Endodermal cell (in vitro differentiated cells): ENCODE data around the gene CD83. TPM values are rescaled to one million over a fixed set of nuclear protein-coding genes. Genes with fewer than 3 reads are reported as not detected.

Source experiments
- DNase-seq: peaks from one replicate; pipeline ENCODE4 v3.0.0-alpha.2; 2017
- H3K27ac ChIP-seq: 2 replicates; pipeline ENCODE4 v1.5.1; 2013; ENCODE audit warnings: mild to moderate bottlenecking, low read depth, low read length, moderate library complexity
- H3K27me3 ChIP-seq: 2 replicates; pipeline ENCODE4 v1.6.1; 2013; ENCODE audit warnings: mild to moderate bottlenecking, low read length, moderate library complexity; ENCODE audit not compliant: insufficient read depth, control insufficient read depth, poor library complexity, severe bottlenecking
- H3K36me3 ChIP-seq: 2 replicates; pipeline ENCODE4 v1.7.0; 2013; ENCODE audit warnings: mild to moderate bottlenecking, low read length, moderate library complexity; ENCODE audit not compliant: control insufficient read depth, insufficient read depth
- H3K4me1 ChIP-seq: one replicate; pipeline ENCODE4 v1.7.0; 2013; ENCODE audit warnings: low read length; ENCODE audit not compliant: control insufficient read depth, insufficient read depth
- H3K4me3 ChIP-seq: 2 replicates; pipeline ENCODE4 v1.5.1; 2013; ENCODE audit warnings: mild to moderate bottlenecking, low read length, moderate library complexity
- H3K9ac ChIP-seq: 2 replicates; pipeline ENCODE4 v1.6.1; 2013; ENCODE audit warnings: mild to moderate bottlenecking, low read length, moderate library complexity; ENCODE audit not compliant: poor library complexity, severe bottlenecking; ENCODE audit errors: extremely low read depth
- H3K9me3 ChIP-seq: 2 replicates; pipeline ENCODE4 v1.6.1; 2013; ENCODE audit warnings: mild to moderate bottlenecking, low read length, moderate library complexity; ENCODE audit not compliant: control insufficient read depth
- H3K27ac Mint-ChIP-seq: 2 replicates; pipeline ENCODE4 v1.8.0; 2020; ENCODE audit warnings: mixed read lengths
- H3K27me3 Mint-ChIP-seq: 2 replicates; pipeline ENCODE4 v1.8.0; 2021; ENCODE audit warnings: mild to moderate bottlenecking, mixed read lengths; ENCODE audit not compliant: insufficient read depth
- H3K36me3 Mint-ChIP-seq: 2 replicates; pipeline ENCODE4 v1.8.0; 2020; ENCODE audit warnings: low read depth, mixed read lengths
- H3K4me1 Mint-ChIP-seq: 2 replicates; pipeline ENCODE4 v1.8.0; 2020; ENCODE audit warnings: mixed read lengths
- H3K4me3 Mint-ChIP-seq: 2 replicates; pipeline ENCODE4 v1.8.0; 2020; ENCODE audit warnings: mild to moderate bottlenecking, moderate library complexity, mixed read lengths
- H3K9me3 Mint-ChIP-seq: 2 replicates; pipeline ENCODE4 v1.8.0; 2020; ENCODE audit warnings: mild to moderate bottlenecking, mixed read lengths
- CTCF ChIP-seq: fragments of 200-600 bp; sonication (generic); conservative IDR thresholded peaks from 2 replicates; pipeline ENCODE4 v1.5.0; 2021; ENCODE audit warnings: antibody characterized with exemption, mild to moderate bottlenecking
- WGBS, 2 experiments: methylation state at CpG; one replicate each; pipeline versions ENCODE4 v1.1.5 to v1.1.7; 2013; ENCODE audit warnings: missing lambda C conversion rate in 2 of 2, mixed read lengths in 1 of 2; ENCODE audit not compliant: insufficient coverage in 1 of 2, insufficient read length in 1 of 2; 5-methylcytosine and 5-hydroxymethylcytosine counted together
- total RNA-seq, 2 donors: library from RNA; stranded (reverse); fragmentation: NEBNext Ultra II Directional in 1 of 2; extraction: Animal tissue kit (Norgen Biotek cat#: 25700) in 1 of 2; gene quantifications; 2 replicates in 1 of 2; 3 replicates in 1 of 2; pipeline ENCODE4 v1.2.1, GENCODE V29; 2021

The CD83 gene
- total RNA-seq, 2 donors from 2014 or later: 2.8 to 7.0 TPM

DNA sequence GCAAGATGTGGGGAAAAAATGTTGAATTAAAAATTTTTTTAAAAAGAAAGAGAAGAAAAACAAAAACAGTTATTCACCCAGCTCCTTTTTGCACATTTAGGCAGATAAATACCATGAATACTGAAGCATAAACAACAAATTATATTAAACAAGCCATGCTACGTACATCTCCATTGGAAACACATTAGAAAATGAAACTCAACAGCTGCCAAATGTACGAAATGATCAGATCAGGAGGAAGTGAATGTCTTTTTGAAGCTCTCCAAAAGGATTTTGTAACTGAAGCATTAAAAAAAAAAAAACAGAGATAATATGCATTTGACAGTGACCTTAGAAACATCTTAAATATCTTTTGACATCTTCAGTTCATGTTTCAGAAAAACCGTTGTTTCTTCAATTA is 56.7 kb downstream of the CD83 start:
- Histone ChIP-seq H3K36me3 (no peaks in the 10 kb centered on the region), H3K9me3 (peaks cover 34% of the 10 kb centered on the region), H3K27me3 (no peaks in the 10 kb centered on the region), H3K9ac (no peak overlapping the region), H3K4me1 (peaks cover 3% of the 10 kb centered on the region), H3K4me3 (no peak overlapping the region), H3K27ac (no peak overlapping the region)
- peaks cover 26% of the 10 kb centered on the region for H3K9me3 Mint-ChIP-seq
- WGBS, 2 experiments: 88 to 100% methylated on average over 2 to 3 of the region's 3 CpGs
- H3K36me3 Mint-ChIP-seq: no peaks in the 10 kb centered on the region
- H3K4me1 Mint-ChIP-seq: peaks cover 8% of the 10 kb centered on the region
- peaks cover 7% of the 10 kb centered on the region for H3K27me3 Mint-ChIP-seq
- DNase-seq: no peak
- no peak overlapping the region for H3K4me3 Mint-ChIP-seq
- TF ChIP-seq CTCF: no peak
- no peak overlapping the region for H3K27ac Mint-ChIP-seq

DNA sequence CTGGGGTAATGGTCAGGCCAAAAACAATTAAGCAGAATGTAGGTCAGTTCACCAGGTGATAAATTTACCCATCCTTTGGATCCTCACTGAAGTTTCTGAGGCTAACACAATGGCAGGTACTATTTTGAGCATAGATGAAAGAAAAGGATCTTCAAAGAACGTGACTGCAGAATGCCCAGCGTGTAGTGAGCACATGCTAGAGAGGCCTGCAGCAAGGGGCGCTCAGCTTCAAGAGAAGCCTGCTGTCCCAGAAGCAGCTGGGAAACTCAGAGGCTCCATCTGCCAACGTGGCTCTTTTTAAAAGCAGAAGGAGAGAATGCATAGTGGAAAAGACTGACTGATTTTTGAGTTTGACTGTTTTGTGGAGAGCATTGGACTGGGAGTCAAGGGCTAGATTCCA is 57.4 kb downstream of the CD83 start:
- WGBS, 2 experiments: 88% methylated on average over 4 of the region's 4 CpGs
- no peak for DNase-seq
- Mint-ChIP-seq H3K4me3 (no peak overlapping the region), H3K9me3 (peaks cover 20% of the 10 kb centered on the region), H3K4me1 (peaks cover 8% of the 10 kb centered on the region), H3K27me3 (peaks cover 7% of the 10 kb centered on the region), H3K36me3 (no peaks in the 10 kb centered on the region), H3K27ac (no peak overlapping the region)
- H3K27me3 ChIP-seq: no peaks in the 10 kb centered on the region
- H3K27ac ChIP-seq: no peak overlapping the region
- no peak for TF ChIP-seq CTCF
- H3K9ac ChIP-seq: no peak overlapping the region
- H3K36me3 ChIP-seq: no peaks in the 10 kb centered on the region
- H3K4me1 ChIP-seq: peaks cover 3% of the 10 kb centered on the region
- H3K9me3 ChIP-seq: peaks cover 26% of the 10 kb centered on the region
- no peak overlapping the region for H3K4me3 ChIP-seq

DNA sequence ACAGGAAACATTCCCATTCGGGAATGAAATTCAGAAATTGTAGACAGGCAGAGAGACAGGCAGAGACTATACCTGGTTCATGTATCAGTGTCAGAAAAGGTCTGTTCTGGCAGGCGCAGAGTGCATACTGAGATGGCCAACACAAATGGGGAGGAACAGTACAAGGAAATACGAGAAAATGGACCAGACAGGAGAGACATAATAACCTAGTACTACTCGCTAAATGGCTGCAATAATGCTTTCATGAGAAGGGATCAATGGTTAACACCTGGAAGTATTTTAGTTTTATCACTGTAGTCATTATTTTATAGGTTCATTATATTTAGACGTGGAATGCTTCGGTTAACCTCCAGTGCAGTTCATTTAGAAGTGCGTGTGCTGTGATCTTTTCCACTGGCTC is 58.9 kb downstream of the CD83 start:
- Histone ChIP-seq H3K36me3 (no peaks in the 10 kb centered on the region), H3K27me3 (no peaks in the 10 kb centered on the region), H3K27ac (no peak overlapping the region), H3K4me1 (peaks cover 3% of the 10 kb centered on the region), H3K9ac (no peak overlapping the region), H3K4me3 (no peak overlapping the region), H3K9me3 (peaks cover 13% of the 10 kb centered on the region)
- Mint-ChIP-seq H3K9me3 (peaks cover 10% of the 10 kb centered on the region), H3K4me1 (peaks cover 8% of the 10 kb centered on the region), H3K4me3 (no peak overlapping the region), H3K27ac (no peak overlapping the region), H3K36me3 (no peaks in the 10 kb centered on the region), H3K27me3 (peaks cover 7% of the 10 kb centered on the region)
- WGBS, 2 experiments: 87 to 95% methylated on average over 7 of the region's 7 CpGs
- DNase-seq: no peak
- TF ChIP-seq CTCF: no peak
